GM19395 (cell line): ENCODE data around the gene CPED1.
A peak's percentile ranks its signal among the peaks of the same experiment; 100 is the strongest.
"Not testable (repeated sequence)": the region's sequence is repeated elsewhere in the genome, so short reads cannot be mapped to it uniquely, and the experiment has no call there.

ENCODE experiments used
- ATAC-seq: cut with Tn5 transposase; IDR thresholded peaks from one replicate; pipeline ENCODE4 v1.9.1; 2021; ENCODE audit warnings: mild to moderate bottlenecking, moderate library complexity; ENCODE audit not compliant: unreplicated experiment

CPED1 gene

GRCh38 chr7:121125454-121125853, 136.9 kb downstream of the CPED1 start:
- ATAC-seq = not testable (repeated sequence)

GRCh38 chr7:121126201-121126600, 137.7 kb downstream of the CPED1 start:
- ATAC-seq = no peak

GRCh38 chr7:121126801-121127534, 138.5 kb downstream of the CPED1 start:
- no peak for ATAC-seq

- no peak for ATAC-seq
Measured at GRCh38 chr7:121132940-121133339, 144.4 kb downstream of the CPED1 start.

- ATAC-seq = no peak
Measured at GRCh38 chr7:121133444-121133843, 144.9 kb downstream of the CPED1 start.

GRCh38 chr7:121137580-121137979, 149.1 kb downstream of the CPED1 start:
- no peak for ATAC-seq

- ATAC-seq = peak; percentile 100
Measured at GRCh38 chr7:121138262-121138933, 149.9 kb downstream of the CPED1 start.

GRCh38 chr7:121139427-121139826, 150.9 kb downstream of the CPED1 start:
- no peak for ATAC-seq

- ATAC-seq = no peak
Measured at GRCh38 chr7:121140790-121141189, 152.3 kb downstream of the CPED1 start.

- ATAC-seq = no peak
Measured at GRCh38 chr7:121151774-121152221, 163.3 kb downstream of the CPED1 start.

- ATAC-seq = no peak
Measured at GRCh38 chr7:121153411-121153810, 164.9 kb downstream of the CPED1 start.

GRCh38 chr7:121153995-121154394, 165.5 kb downstream of the CPED1 start:
- ATAC-seq = no peak

GRCh38 chr7:121156825-121157224, 168.3 kb downstream of the CPED1 start:
- ATAC-seq = no peak

- no peak for ATAC-seq
Measured at GRCh38 chr7:121157341-121157751, 168.8 kb downstream of the CPED1 start.

GRCh38 chr7:121157885-121158590, 169.5 kb downstream of the CPED1 start:
- ATAC-seq = no peak

- ATAC-seq = no peak
Measured at GRCh38 chr7:121158665-121159064, 170.2 kb downstream of the CPED1 start.

- ATAC-seq = no peak
Measured at GRCh38 chr7:121159553-121159952, 171.0 kb downstream of the CPED1 start.

- ATAC-seq = no peak
Measured at GRCh38 chr7:121160150-121161008, 171.9 kb downstream of the CPED1 start.

GRCh38 chr7:121163699-121164098, 175.2 kb downstream of the CPED1 start:
- no peak for ATAC-seq

GRCh38 chr7:121164247-121164646, 175.7 kb downstream of the CPED1 start:
- ATAC-seq = no peak

GRCh38 chr7:121166916-121167315, 178.4 kb downstream of the CPED1 start:
- ATAC-seq = no peak
